ENCODE measurements around the gene VPS37D. TPM values are rescaled to one million over a fixed set of nuclear protein-coding genes. Genes with fewer than 3 reads are reported as not detected.
"Not testable (repeated sequence)": the region's sequence is repeated elsewhere in the genome, so short reads cannot be mapped to it uniquely, and the experiment has no call there.

VPS37D gene
- total RNA-seq, 1 experiment from 2014 or later = 5.7 TPM

DNA sequence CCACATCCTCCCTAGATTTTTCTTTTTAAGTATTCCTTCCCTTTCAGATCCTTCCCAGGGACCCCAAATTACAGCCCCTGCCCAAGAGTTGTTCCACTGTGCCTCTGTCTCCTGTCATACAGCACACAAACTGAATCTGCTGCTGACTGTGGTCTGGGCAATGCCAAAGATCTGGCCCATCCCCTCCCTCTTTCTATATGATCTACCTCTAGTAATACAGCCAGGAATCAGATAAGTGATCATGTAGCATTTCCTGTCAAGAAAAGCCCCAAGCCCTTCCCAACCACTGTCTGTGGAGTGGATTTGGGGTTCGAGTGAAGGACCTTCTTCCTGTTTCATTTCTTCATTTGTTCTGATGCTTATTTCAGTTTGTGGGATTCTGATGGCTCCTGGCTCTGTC, 45.1 kb downstream of the VPS37D start:
- no peak overlapping the region for H3K27ac Mint-ChIP-seq

DNA sequence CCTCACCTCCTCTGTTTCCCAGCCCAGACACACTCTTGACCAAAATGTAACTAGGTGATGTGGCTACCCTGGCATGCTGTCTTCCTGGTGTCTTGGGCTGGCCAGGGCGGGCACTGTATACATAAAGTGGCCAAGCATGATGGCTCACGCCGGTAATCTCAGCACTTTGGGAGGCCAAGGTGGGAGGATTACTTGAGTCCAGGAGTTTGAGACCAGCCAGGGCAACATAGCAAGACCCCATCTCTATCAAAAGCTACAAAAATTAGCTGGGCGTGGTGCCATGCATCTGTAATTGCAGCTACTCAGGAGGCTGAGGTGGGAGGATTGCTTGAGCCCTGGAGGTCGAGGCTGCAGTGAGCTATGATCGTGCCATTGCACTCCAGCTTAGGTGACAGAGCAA, 45.7 kb downstream of the VPS37D start:
- H3K36me3 Mint-ChIP-seq; ATAC-seq; H3K9me3 Mint-ChIP-seq; H3K4me3 Mint-ChIP-seq; POLR2A ChIA-PET; H3K27ac Mint-ChIP-seq; H3K4me1 Mint-ChIP-seq; DNase-seq (ENCODE audit: low spot score); H3K27me3 Mint-ChIP-seq (ENCODE audit: low read depth): not testable (repeated sequence)
- CTCF ChIA-PET = interaction anchor here (1.0 to 5.0 kb wide), 3 partner anchors 12 to 107 kb away, joined by 3 to 25 read pairs (median 19); no protein-coding TSS in a partner anchor
- peak; percentile 73 for TF ChIP-seq ZNF121 (CRISPR knock-in tag; IDR thresholded peaks at IDR 0.05)

More for the DNA sequence above, 45.1 kb downstream of the VPS37D start:
- POLR2A ChIA-PET = no interaction called here
- Mint-ChIP-seq H3K36me3 (no peaks in the 10 kb centered on the region), H3K27me3 (ENCODE audit: low read depth) (peaks cover 2% of the 10 kb centered on the region), H3K4me3 (no peak overlapping the region), H3K4me1 (no peaks in the 10 kb centered on the region), H3K9me3 (no peaks in the 10 kb centered on the region)
- TF ChIP-seq ATF1 (CRISPR knock-in tag; IDR thresholded peaks at IDR 0.05) (no peak), ZNF396 (CRISPR knock-in tag; IDR thresholded peaks at IDR 0.05; ENCODE audit: borderline replicate concordance) (no peak), ZBTB43 (CRISPR knock-in tag; IDR thresholded peaks at IDR 0.05) (no peak)
- TF ChIP-seq, protein P1, sequence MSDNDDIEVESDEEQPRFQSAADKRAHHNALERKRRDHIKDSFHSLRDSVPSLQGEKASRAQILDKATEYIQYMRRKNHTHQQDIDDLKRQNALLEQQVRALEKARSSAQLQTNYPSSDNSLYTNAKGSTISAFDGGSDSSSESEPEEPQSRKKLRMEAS (CRISPR knock-in tag; IDR thresholded peaks at IDR 0.05) = no peak
- CTCF ChIA-PET = interaction anchor here (1.0 to 2.4 kb wide), 3 partner anchors 9 to 106 kb away, joined by 3 to 14 read pairs (median 3); no protein-coding TSS in a partner anchor
- DNase-seq (ENCODE audit: low spot score) (no peak), ATAC-seq (no peak)

DNA sequence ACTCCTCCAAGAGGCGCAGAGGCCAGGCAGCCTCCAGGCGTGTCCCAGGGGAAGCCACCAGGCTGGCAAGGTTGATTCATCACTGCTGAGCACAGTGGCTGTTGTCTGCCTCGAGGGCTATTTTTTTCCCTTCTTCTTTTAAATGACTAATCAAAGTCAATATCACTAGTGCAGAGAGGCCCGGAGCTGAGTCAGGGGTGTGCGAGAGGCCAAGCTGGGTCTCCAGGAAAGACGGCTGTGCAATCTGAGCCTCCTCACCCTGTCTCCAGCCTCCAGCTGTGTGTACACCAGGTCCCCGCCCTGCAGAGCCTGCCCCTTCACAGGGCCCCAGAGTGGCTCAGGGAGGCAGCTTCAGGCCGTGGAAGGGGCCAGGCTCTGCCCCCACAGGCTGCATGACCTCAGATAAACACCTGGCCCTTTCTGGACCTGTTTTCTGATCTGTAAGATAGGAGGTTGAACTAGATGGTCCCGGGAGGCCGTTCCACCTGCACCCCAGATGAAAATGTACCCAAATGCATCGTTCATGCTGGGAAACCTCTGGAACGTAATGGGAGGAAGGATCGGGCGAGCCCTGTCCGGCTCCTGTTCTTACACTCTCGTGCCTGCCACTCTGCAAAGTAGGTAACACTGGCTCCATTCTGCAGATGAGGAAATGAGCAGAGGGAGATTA, 48.2 kb downstream of the VPS37D start:
- Mint-ChIP-seq H3K27me3 (ENCODE audit: low read depth) (peaks cover 24% of the 10 kb centered on the region), H3K4me3 (no peak overlapping the region), H3K36me3 (no peaks in the 10 kb centered on the region), H3K4me1 (no peaks in the 10 kb centered on the region), H3K9me3 (no peaks in the 10 kb centered on the region), H3K27ac (no peak overlapping the region)
- ChIA-PET CTCF (interaction anchor here (0.6 to 5.0 kb wide), 5 partner anchors 10 to 128 kb away, joined by 3 to 25 read pairs (median 5); no protein-coding TSS in a partner anchor), POLR2A (interaction anchor here (0.6 to 0.7 kb wide), 2 partner anchors 24 to 78 kb away, joined by 4 to 7 read pairs; no protein-coding TSS in a partner anchor)
- ATAC-seq (no peak), DNase-seq (ENCODE audit: low spot score) (no peak)
- TF ChIP-seq GABPB1 (CRISPR knock-in tag; IDR thresholded peaks at IDR 0.05) (peak; percentile 28; the same call in 1 of the 2 replicates), ETV6 (CRISPR knock-in tag; IDR thresholded peaks at IDR 0.05) (no peak)

- DNase-seq (ENCODE audit: low spot score) (no peak), ATAC-seq (no peak)
- H3K9me3 Mint-ChIP-seq = no peaks in the 10 kb centered on the region
- POLR2A ChIA-PET = interaction anchor here (0.6 kb wide), 1 partner anchor 23 kb away, joined by 7 read pairs; no protein-coding TSS in a partner anchor
- H3K36me3 Mint-ChIP-seq = no peaks in the 10 kb centered on the region
- H3K27me3 Mint-ChIP-seq (ENCODE audit: low read depth) = peaks cover 31% of the 10 kb centered on the region
- no peaks in the 10 kb centered on the region for H3K4me1 Mint-ChIP-seq
- H3K27ac Mint-ChIP-seq = no peak overlapping the region
- CTCF ChIA-PET = interaction anchor here (0.7 to 5.0 kb wide), 4 partner anchors 9 to 110 kb away, joined by 3 to 25 read pairs (median 12); no protein-coding TSS in a partner anchor
- H3K4me3 Mint-ChIP-seq = no peak overlapping the region
- TF ChIP-seq, protein P2, sequence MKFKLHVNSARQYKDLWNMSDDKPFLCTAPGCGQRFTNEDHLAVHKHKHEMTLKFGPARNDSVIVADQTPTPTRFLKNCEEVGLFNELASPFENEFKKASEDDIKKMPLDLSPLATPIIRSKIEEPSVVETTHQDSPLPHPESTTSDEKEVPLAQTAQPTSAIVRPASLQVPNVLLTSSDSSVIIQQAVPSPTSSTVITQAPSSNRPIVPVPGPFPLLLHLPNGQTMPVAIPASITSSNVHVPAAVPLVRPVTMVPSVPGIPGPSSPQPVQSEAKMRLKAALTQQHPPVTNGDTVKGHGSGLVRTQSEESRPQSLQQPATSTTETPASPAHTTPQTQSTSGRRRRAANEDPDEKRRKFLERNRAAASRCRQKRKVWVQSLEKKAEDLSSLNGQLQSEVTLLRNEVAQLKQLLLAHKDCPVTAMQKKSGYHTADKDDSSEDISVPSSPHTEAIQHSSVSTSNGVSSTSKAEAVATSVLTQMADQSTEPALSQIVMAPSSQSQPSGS (CRISPR knock-in tag; IDR thresholded peaks at IDR 0.05; ENCODE audit: borderline replicate concordance, low read depth) = no peak
- no peak for TF ChIP-seq JAZF1 (CRISPR knock-in tag; IDR thresholded peaks at IDR 0.05)
- TF ChIP-seq ZNF219 (CRISPR knock-in tag; IDR thresholded peaks at IDR 0.05; ENCODE audit: borderline replicate concordance) = no peak
- no peak for TF ChIP-seq MLX (CRISPR knock-in tag; IDR thresholded peaks at IDR 0.05)
- no peak for TF ChIP-seq ZBTB21 (CRISPR knock-in tag; IDR thresholded peaks at IDR 0.05; ENCODE audit: borderline replicate concordance)
- no peak for TF ChIP-seq FOXK1 (CRISPR knock-in tag; IDR thresholded peaks at IDR 0.05)
- TF ChIP-seq NFYB (CRISPR knock-in tag; conservative IDR thresholded peaks at IDR 0.05; ENCODE audit: low read depth) = no peak
- TF ChIP-seq TEAD4 (CRISPR knock-in tag; IDR thresholded peaks at IDR 0.05) = no peak
- TF ChIP-seq JUN (CRISPR knock-in tag; IDR thresholded peaks at IDR 0.05) = no peak
- TF ChIP-seq NFE2L1 (CRISPR knock-in tag; IDR thresholded peaks at IDR 0.05) = no peak
- no peak for TF ChIP-seq MXD4 (CRISPR knock-in tag; IDR thresholded peaks at IDR 0.05; ENCODE audit: borderline replicate concordance)
- TF ChIP-seq NR2C2 (CRISPR knock-in tag; IDR thresholded peaks at IDR 0.05) = no peak
- no peak for TF ChIP-seq ZNF416 (CRISPR knock-in tag; IDR thresholded peaks at IDR 0.05)
- TF ChIP-seq, protein P3, sequence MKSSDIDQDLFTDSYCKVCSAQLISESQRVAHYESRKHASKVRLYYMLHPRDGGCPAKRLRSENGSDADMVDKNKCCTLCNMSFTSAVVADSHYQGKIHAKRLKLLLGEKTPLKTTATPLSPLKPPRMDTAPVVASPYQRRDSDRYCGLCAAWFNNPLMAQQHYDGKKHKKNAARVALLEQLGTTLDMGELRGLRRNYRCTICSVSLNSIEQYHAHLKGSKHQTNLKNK (CRISPR knock-in tag; IDR thresholded peaks at IDR 0.05) = no peak
- no peak for TF ChIP-seq ATF6 (CRISPR knock-in tag; IDR thresholded peaks at IDR 0.05)
These were observed 48.8 kb downstream of the VPS37D start for GRCh38 chr7:73716318-73716890.

Measured in WTC11 (cell line).